ENCODE data around the gene TNFSF15. TPM values are rescaled to one million over a fixed set of nuclear protein-coding genes. Genes with fewer than 3 reads are reported as not detected.

Gene TNFSF15
- total RNA-seq, 6 donors from 2014 or later, result 1.4 to 11.0 (median 5.6) TPM

- Histone ChIP-seq H3K27ac (no peak overlapping the region), H3K9me3 (no peaks in the 10 kb centered on the region), H3K27me3 (no peaks in the 10 kb centered on the region), H3K4me3 (no peak overlapping the region), H3K4me1 (no peaks in the 10 kb centered on the region), H3K36me3 (no peaks in the 10 kb centered on the region)
- ATAC-seq (ENCODE audit: low FRiP score in 2 of 2) (peak; percentile 43 to 51), DNase-seq (no peak)
- TF ChIP-seq, protein P1, sequence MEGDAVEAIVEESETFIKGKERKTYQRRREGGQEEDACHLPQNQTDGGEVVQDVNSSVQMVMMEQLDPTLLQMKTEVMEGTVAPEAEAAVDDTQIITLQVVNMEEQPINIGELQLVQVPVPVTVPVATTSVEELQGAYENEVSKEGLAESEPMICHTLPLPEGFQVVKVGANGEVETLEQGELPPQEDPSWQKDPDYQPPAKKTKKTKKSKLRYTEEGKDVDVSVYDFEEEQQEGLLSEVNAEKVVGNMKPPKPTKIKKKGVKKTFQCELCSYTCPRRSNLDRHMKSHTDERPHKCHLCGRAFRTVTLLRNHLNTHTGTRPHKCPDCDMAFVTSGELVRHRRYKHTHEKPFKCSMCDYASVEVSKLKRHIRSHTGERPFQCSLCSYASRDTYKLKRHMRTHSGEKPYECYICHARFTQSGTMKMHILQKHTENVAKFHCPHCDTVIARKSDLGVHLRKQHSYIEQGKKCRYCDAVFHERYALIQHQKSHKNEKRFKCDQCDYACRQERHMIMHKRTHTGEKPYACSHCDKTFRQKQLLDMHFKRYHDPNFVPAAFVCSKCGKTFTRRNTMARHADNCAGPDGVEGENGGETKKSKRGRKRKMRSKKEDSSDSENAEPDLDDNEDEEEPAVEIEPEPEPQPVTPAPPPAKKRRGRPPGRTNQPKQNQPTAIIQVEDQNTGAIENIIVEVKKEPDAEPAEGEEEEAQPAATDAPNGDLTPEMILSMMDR (IDR thresholded peaks at IDR 0.05), result no peak
- peak in 1 of 2 donors; percentile 23 for TF ChIP-seq POLR2AphosphoS5 (IDR thresholded peaks at IDR 0.05)
- WGBS, 2 donors, result 80 to 87% methylated on average over 8 of the region's 8 CpGs
Measured at GRCh38 chr9:114820776-114821501, 15.1 kb upstream of the TNFSF15 start.

- H3K4me1 ChIP-seq, result no peaks in the 10 kb centered on the region
- WGBS, 2 donors, result 81 to 86% methylated on average over 1 of the region's 1 CpG
- ATAC-seq (ENCODE audit: low FRiP score in 2 of 2) (no peak), DNase-seq (no peak)
- TF ChIP-seq, protein P1 (IDR thresholded peaks at IDR 0.05), result no peak
- no peak for TF ChIP-seq POLR2A (IDR thresholded peaks at IDR 0.05)
- TF ChIP-seq EP300 (IDR thresholded peaks at IDR 0.05), result no peak
- TF ChIP-seq POLR2AphosphoS5 (IDR thresholded peaks at IDR 0.05), result no peak
- H3K9me3 ChIP-seq, result no peaks in the 10 kb centered on the region
- no peaks in the 10 kb centered on the region for H3K36me3 ChIP-seq
- no peaks in the 10 kb centered on the region for H3K27me3 ChIP-seq
- H3K4me3 ChIP-seq, result no peak overlapping the region
- H3K27ac ChIP-seq, result no peak overlapping the region
Measured at GRCh38 chr9:114818178-114818577, 12.3 kb upstream of the TNFSF15 start.

GRCh38 chr9:114813717-114814418, 8.0 kb upstream of the TNFSF15 start:
- Histone ChIP-seq H3K36me3 (no peaks in the 10 kb centered on the region), H3K9me3 (no peaks in the 10 kb centered on the region), H3K27me3 (no peaks in the 10 kb centered on the region), H3K4me1 (no peaks in the 10 kb centered on the region), H3K27ac (no peak overlapping the region), H3K4me3 (no peak overlapping the region)
- ATAC-seq (ENCODE audit: low FRiP score in 2 of 2) (no peak), DNase-seq (no peak)
- TF ChIP-seq EP300 (IDR thresholded peaks at IDR 0.05) (no peak), POLR2AphosphoS5 (IDR thresholded peaks at IDR 0.05) (no peak), POLR2A (IDR thresholded peaks at IDR 0.05) (no peak)
- TF ChIP-seq, protein P1 (IDR thresholded peaks at IDR 0.05), result no peak
- 83 to 85% methylated on average over 5 of the region's 5 CpGs for WGBS, 2 donors

DNA sequence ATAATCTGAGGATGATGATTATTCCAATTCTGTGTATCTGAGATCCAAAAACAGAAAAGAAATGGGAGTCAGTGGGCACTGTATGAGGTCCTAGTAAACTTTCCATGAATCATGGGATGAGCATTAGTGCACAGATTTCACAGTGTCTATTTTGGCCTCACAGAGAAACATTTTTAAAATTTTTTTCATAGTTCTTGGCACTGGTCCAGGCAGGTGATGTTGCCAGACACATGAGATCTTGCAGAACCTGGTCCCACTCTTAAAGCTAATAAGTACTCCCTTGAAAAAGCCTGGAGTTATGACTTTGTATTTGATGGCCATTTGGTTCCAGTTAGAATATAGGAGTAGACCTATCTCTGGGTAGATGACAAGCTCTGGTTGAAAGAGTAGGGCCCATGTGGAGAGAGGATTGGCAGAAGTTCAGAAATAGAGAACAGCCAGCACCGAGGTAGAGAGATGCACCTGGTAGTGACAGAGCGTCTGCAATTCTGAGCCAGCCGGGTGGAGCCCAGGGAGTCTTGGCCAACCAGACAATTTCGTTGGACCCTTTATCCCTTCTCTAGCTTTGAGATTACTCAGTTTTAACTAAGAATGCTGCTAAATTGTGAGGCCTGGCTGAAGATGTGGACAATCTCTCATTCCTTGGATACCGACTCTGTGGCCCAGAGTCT, 6.3 kb upstream of the TNFSF15 start:
- Histone ChIP-seq H3K27ac (no peak overlapping the region), H3K4me1 (peaks cover 0 to under 1% (median 0%) of the 10 kb centered on the region in 4 donors), H3K36me3 (no peaks in the 10 kb centered on the region), H3K4me3 (no peak overlapping the region), H3K27me3 (no peaks in the 10 kb centered on the region), H3K9me3 (no peaks in the 10 kb centered on the region)
- WGBS, 2 donors, result 94 to 95% methylated on average over 5 of the region's 5 CpGs
- TF ChIP-seq, protein P1 (IDR thresholded peaks at IDR 0.05), result no peak
- TF ChIP-seq POLR2AphosphoS5 (IDR thresholded peaks at IDR 0.05), result no peak
- no peak for TF ChIP-seq EP300 (IDR thresholded peaks at IDR 0.05)
- TF ChIP-seq POLR2A (IDR thresholded peaks at IDR 0.05), result no peak
- peak in 1 of 2 donors; percentile 52 for ATAC-seq (ENCODE audit: low FRiP score in 2 of 2)
- no peak for DNase-seq
